GM20000 (cell line): Measurements from ENCODE around the gene ARGLU1.
"Not testable (repeated sequence)": the region's sequence is repeated elsewhere in the genome, so short reads cannot be mapped to it uniquely, and the experiment has no call there.

Experiments used
- DNase-seq: peaks from one replicate; pipeline ENCODE4 v3.0.0; 2012; ENCODE audit warnings: low spot score
- TF ChIP-seq, protein P1 (sequence below): IDR thresholded peaks from 2 replicates; pipeline ENCODE4 v1.5.1; 2012; ENCODE audit warnings: mild to moderate bottlenecking, control low read depth; ENCODE audit errors: extremely low read depth, missing control alignments

The ARGLU1 gene

DNA sequence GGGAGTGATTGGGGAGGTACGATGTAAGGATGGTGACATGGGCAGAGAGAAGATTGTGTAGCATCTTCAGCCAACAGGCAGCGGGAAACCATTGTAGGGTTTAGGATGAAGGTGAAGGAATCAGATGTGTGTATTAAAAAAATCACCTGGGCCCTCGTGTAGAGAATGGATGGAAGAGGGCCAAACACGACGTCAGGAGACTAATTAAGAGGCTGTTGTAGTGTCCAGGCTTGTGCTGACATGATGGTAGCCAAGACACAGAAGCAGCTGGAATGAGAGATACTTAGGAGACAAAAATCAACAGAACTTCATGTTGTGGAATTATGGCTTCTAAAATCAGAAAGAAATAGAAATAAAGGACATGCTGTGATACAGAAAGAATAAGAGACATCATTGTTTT is 41.2 kb upstream of the ARGLU1 start:
- no peak for DNase-seq
- TF ChIP-seq, protein P1, sequence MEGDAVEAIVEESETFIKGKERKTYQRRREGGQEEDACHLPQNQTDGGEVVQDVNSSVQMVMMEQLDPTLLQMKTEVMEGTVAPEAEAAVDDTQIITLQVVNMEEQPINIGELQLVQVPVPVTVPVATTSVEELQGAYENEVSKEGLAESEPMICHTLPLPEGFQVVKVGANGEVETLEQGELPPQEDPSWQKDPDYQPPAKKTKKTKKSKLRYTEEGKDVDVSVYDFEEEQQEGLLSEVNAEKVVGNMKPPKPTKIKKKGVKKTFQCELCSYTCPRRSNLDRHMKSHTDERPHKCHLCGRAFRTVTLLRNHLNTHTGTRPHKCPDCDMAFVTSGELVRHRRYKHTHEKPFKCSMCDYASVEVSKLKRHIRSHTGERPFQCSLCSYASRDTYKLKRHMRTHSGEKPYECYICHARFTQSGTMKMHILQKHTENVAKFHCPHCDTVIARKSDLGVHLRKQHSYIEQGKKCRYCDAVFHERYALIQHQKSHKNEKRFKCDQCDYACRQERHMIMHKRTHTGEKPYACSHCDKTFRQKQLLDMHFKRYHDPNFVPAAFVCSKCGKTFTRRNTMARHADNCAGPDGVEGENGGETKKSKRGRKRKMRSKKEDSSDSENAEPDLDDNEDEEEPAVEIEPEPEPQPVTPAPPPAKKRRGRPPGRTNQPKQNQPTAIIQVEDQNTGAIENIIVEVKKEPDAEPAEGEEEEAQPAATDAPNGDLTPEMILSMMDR: no peak

DNA sequence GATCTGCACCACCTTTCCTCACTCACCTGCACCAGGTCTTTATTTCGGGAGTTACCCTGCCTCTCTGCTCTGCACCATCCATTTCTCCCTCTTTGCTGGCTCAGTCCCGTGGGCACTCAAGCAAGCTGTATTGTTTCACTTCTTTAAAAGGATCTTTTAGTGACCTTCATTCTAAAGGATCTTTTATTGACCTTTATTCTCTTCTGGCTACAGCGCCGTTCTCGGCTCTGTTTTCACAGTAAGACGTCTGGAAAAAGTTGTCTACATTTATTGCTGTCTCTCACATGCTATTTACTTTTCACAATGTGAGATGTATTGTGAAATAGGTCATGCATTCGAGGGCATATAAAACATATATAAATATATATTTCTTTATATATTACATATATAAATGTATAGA is 35.6 kb upstream of the ARGLU1 start:
- TF ChIP-seq, protein P1: no peak
- DNase-seq: no peak

DNA sequence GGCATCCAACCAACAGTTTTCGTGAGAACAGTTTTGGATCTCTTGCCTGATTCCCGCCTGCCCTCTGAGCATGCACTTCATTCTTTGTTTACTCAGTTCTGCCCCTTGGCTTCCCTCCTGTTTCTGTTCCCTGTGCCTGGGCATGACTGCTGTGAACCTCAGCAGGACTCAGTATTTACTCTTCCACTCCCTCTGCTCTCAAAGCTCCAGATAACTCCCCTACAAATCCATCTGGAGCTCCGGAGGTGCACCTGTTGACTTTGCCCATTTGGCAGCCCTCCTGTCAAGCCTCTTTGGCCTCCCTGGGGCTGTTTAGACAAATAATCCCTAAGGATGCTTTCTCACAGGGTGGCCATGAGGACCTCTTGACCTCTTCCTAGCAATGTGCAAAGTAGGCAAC is 34.2 kb upstream of the ARGLU1 start:
- DNase-seq: no peak
- TF ChIP-seq, protein P1: no peak

DNA sequence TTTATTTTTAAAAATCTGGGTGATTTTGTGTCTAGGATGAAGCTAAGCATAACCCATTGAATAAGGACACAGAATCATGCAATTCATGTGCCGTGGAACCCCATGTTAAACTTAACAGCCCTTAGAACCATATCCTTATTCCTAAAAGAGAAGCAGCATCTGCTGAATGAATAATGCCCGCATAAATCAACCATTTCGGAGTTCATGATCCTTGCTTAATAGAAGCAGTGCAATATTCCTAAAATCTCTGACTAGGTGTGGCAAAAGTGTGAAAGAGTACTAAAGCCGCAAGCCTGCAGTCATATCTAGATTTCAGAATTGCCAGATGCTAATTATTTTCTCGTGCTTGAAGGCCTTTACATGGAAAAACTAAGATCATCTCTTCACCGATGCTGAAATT is 33.6 kb upstream of the ARGLU1 start:
- DNase-seq: no peak
- TF ChIP-seq, protein P1: no peak

DNA sequence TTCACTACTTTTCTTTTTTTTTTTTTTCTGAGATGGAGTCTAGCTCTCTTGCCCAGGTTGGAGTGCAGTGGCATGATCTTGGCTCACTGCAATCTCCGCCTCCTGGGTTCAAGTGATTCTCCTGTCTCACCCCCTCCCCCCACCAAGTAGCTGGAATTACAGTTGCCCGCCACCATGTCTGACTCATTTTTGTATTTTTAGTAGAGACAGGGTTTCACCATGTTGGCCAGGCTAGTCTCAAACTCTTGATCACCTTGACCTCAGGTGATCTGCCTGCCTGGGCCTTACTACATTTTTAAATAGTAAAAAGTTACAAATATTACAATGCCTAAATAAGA is 32.8 kb upstream of the ARGLU1 start:
- DNase-seq: not testable (repeated sequence)

DNA sequence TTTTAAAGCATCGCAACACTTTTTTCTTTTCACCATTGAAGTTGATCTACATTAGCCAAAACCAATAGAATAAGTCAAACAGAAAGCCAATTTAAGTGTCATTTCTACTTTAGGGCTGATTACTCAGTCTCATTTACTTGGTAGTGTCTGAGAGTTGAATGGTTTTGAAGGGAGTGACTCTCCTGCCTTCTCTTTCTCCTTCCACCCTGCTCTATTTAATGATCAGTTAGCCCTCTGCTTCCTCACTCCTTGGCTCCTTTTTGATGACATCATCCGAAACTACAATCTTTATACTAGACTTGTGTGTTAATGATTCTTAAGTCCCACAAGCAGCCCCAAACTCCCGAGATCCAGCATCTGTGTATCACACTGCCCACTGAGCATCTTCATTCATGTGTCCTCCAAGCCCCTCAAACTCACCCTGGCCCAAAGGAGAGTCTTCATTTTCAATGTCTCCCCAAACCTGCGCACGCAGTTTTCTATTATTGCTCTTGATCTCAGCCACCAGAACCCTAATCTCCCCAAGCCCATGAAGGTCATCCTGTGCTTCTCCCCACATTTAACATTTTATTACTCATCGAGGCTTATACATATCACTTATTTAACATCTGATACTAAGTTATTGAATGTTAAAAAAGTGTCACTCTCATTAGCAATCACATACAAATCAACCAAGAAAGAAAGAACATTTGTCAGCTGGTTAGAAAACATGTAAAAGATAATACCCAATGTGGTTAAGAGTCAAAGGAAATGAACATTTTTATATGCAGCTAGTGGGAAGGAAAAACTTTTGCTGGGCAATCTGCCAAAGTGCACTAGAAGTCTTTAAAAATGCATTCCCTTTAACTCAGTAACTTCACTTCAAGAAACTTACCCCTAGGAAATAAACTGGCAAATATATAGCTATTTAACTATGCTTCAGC is 32.2 kb upstream of the ARGLU1 start:
- TF ChIP-seq, protein P1: no peak
- no peak for DNase-seq

DNA sequence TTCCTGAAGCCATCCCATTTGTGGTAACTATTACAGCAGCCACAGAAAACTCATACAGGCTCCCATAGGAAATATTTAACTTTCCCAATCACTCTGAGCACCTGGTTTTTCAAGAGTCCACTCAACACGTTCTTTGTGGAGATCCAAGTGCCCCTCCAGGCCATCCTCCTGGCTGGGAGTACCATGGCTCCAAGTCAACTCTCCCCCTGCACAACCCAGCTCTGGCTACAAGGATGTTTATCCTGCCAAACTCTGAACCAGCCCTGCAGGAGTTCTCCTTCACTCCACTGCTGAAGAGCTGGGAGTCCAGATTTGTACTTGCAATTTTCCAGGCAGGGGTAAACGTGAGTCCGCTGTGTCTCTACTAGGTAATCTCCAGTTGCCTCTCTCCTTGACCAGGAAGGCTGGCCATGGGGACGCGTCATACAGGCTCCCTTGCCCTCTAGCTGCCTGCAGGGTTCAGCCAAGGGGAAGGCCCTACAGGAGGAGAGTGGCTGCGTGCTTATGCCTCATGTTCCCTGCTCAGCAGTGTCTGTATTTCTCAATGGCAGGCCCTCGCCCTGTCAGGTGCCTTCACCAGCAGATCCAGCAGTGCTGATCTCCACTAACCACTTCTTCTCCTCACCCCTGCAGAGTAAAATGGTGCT is 29.9 kb upstream of the ARGLU1 start:
- DNase-seq: no peak
- TF ChIP-seq, protein P1: no peak
